Measurements from ENCODE around the gene TMPRSS6. TPM values are rescaled to one million over a fixed set of nuclear protein-coding genes. Genes with fewer than 3 reads are reported as not detected.

Gene TMPRSS6
- total RNA-seq, 1 donor from 2014 or later, result not detected

GRCh38 chr22:37039466-37039865 is 70.0 kb downstream of the TMPRSS6 start:
- no peaks in the 10 kb centered on the region for H3K36me3 ChIP-seq
- no peak for DNase-seq
- H3K4me3 ChIP-seq, result no peak overlapping the region
- no peak overlapping the region for H3K27ac ChIP-seq (replicated peaks)
- peaks cover 60% of the 10 kb centered on the region for H3K27me3 ChIP-seq (ENCODE audit: low read depth)
- H3K9me3 ChIP-seq (replicated peaks), result no peaks in the 10 kb centered on the region
- TF ChIP-seq, protein P1, sequence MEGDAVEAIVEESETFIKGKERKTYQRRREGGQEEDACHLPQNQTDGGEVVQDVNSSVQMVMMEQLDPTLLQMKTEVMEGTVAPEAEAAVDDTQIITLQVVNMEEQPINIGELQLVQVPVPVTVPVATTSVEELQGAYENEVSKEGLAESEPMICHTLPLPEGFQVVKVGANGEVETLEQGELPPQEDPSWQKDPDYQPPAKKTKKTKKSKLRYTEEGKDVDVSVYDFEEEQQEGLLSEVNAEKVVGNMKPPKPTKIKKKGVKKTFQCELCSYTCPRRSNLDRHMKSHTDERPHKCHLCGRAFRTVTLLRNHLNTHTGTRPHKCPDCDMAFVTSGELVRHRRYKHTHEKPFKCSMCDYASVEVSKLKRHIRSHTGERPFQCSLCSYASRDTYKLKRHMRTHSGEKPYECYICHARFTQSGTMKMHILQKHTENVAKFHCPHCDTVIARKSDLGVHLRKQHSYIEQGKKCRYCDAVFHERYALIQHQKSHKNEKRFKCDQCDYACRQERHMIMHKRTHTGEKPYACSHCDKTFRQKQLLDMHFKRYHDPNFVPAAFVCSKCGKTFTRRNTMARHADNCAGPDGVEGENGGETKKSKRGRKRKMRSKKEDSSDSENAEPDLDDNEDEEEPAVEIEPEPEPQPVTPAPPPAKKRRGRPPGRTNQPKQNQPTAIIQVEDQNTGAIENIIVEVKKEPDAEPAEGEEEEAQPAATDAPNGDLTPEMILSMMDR (IDR thresholded peaks at IDR 0.05; ENCODE audit: borderline replicate concordance), result no peak
- no peaks in the 10 kb centered on the region for H3K4me1 ChIP-seq
- intact Hi-C loops (cut with micrococcal nuclease), result no loop called here

GRCh38 chr22:37037669-37038068 is 71.8 kb downstream of the TMPRSS6 start:
- peaks cover 51% of the 10 kb centered on the region for H3K27me3 ChIP-seq (ENCODE audit: low read depth)
- no peak overlapping the region for H3K27ac ChIP-seq (replicated peaks)
- H3K4me3 ChIP-seq, result no peak overlapping the region
- no peak for DNase-seq
- no peaks in the 10 kb centered on the region for H3K4me1 ChIP-seq
- intact Hi-C loops (cut with micrococcal nuclease), result no loop called here
- H3K36me3 ChIP-seq, result no peaks in the 10 kb centered on the region
- H3K9me3 ChIP-seq (replicated peaks), result no peaks in the 10 kb centered on the region
- TF ChIP-seq, protein P1 (IDR thresholded peaks at IDR 0.05; ENCODE audit: borderline replicate concordance), result no peak

DNA sequence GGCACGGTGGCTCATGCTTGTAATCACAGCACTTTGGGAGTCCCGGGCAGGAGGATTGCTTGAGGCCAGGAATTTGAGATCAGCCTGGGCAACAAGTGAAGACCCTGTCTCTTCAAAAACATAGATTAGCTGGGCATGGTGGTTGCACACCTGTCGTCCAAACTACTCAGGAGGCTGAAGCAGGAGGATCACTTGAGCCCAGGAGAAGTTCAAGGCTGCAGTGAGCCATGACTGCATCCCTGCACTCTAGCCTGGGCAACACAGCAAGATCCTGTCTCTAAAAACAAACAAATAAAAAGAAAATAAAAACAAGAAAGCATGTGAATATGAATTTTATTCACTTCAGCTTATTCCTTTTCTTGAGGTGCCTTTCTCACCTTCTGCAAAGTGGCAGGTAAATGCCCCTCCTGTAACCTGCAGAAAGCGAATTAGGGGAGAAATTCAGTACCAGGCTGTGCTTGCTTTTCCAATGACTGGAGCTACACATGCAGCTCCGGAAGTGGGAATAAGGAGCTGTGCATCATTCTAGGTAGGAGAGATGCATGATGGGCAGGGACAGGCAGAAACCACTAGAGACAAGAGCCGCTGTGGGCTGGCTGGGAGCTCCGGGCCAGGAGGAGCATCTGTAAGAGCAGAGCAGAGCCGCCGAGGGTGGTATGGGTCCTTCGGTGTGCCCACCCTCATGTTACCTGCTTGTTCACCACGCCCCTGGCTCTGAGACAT is 72.7 kb downstream of the TMPRSS6 start:
- H3K27ac ChIP-seq (replicated peaks), result no peak overlapping the region
- no peaks in the 10 kb centered on the region for H3K36me3 ChIP-seq
- no peaks in the 10 kb centered on the region for H3K9me3 ChIP-seq (replicated peaks)
- TF ChIP-seq, protein P1 (IDR thresholded peaks at IDR 0.05; ENCODE audit: borderline replicate concordance), result no peak
- H3K27me3 ChIP-seq (ENCODE audit: low read depth), result peaks cover 43% of the 10 kb centered on the region
- no peak for DNase-seq
- no peak overlapping the region for H3K4me3 ChIP-seq
- intact Hi-C loops (cut with micrococcal nuclease), result no loop called here
- H3K4me1 ChIP-seq, result no peaks in the 10 kb centered on the region

DNA sequence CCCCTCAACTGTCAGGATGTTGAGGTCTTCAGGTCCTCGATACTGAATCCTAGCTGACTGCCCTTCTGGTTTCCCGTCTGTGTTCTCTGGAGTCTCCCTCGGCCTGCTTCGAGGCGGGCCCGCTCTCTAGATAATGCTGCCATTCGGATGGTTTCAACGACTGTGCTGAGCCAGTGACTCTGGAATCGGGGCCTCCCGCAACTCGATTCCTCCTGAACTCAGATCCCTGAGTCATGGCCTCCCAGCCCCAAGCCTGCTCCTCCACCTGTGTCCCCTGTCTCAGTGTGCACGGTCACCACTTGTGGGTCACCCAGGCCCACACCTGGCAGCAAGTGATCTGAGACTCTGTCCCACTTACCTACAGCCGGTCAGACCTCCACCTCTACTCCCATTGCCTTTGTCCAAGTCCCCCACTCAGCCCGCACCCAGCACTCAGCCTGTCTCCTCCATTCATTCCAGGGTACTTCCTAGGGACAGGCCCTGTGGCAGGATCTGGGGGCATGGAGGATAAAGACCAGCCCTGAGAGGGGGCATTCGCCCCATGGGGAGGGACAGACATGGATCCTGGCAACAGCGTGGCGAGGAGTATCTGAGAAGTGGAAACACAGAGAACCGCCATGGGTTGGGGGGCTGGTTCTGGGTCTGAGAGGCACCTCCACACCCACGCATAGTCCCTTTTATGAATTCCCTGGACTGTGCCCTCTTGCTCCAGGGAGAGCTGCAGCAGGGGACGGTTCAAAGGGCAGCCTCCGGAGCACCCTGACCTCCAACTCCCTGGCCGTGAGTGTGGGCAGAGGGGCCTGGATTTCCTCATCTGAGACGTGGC is 75.7 kb downstream of the TMPRSS6 start:
- H3K4me3 ChIP-seq, result no peak overlapping the region
- H3K36me3 ChIP-seq, result peaks cover 13% of the 10 kb centered on the region
- intact Hi-C loops (cut with micrococcal nuclease), result no loop called here
- no peaks in the 10 kb centered on the region for H3K4me1 ChIP-seq
- TF ChIP-seq, protein P1 (IDR thresholded peaks at IDR 0.05; ENCODE audit: borderline replicate concordance), result no peak
- no peak overlapping the region for H3K27ac ChIP-seq (replicated peaks)
- no peaks in the 10 kb centered on the region for H3K9me3 ChIP-seq (replicated peaks)
- no peak for DNase-seq
- H3K27me3 ChIP-seq (ENCODE audit: low read depth), result peaks cover 29% of the 10 kb centered on the region

DNA sequence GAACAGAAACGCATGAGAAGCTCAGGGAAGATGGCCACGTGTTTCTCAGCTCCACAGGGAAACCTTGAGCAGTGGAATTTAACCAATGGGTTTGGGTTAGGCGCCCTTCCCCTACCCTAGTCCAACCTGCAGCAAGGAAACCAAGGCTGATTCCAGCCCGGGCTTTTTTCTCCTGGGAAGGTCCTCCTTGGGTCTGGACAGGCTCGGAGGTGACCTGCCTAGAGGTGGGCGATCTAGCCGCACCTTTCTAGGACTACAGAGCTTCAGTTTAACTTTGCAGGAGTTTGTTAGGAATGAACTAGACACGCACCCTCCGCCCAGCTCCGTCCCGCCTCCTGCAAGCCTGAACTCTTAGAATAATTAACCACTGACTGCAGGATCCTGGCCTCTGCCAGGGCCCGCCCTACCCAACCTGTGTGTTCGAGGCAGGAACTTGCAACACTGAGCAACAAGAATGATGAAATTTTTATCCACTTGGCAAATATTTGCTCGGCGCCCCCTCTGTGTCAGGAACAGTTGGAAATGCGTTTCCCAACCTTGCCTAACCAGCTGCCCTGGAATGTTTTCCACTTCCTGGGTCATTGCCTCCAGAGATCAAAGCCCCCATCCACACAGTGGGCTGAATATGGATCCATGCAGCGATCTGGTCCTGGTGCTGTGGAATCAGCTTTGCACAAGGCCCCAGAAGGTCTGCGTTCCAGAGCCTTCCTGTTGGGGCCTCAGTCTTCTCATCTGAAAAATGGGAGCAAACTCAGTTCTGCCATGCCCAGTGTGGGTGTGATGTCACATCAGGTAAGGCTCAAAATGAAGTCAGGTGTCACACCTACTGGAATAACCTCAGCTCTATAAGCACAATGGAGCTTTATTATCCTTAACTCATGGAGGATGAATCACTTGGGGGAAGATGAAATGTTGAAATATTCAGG is 76.7 kb downstream of the TMPRSS6 start:
- no peaks in the 10 kb centered on the region for H3K9me3 ChIP-seq (replicated peaks)
- peaks cover 16% of the 10 kb centered on the region for H3K36me3 ChIP-seq
- H3K27ac ChIP-seq (replicated peaks), result no peak overlapping the region
- H3K4me3 ChIP-seq, result no peak overlapping the region
- peaks cover 22% of the 10 kb centered on the region for H3K27me3 ChIP-seq (ENCODE audit: low read depth)
- H3K4me1 ChIP-seq, result no peaks in the 10 kb centered on the region
- intact Hi-C loops (cut with micrococcal nuclease), result no loop called here
- no peak for DNase-seq
- TF ChIP-seq, protein P1 (IDR thresholded peaks at IDR 0.05; ENCODE audit: borderline replicate concordance), result no peak
